ENCODE data around the gene FN1.

DNA sequence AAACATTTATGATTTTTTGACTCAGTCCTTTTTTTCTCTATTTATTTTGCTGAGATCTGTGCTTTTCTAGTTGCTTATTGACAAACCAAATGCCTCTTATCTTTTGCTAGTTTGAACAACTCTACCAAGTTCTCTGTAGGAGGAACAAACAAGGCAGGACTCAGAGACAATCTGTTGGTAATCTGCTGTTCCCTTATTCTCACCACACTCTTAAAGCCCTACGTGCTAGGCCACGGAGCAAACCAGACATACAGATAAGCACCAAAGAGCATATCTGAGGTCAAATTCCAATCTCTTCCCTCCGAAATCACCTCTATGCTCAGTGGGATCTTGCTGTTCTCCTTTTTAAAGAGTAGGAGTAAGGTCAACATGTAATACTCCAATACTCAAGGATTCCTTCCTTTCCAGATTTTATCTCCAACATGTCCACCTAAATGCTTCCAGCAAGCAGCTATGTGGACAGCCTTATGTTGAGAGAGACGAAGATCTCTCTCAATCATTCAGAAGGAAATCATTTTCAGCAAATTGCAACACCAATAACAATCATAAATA is 18.4 kb downstream of the FN1 start:
- TF ChIP-seq EP300 (IDR thresholded peaks at IDR 0.05) (no peak), POLR2A (IDR thresholded peaks at IDR 0.05) (no peak)
- TF ChIP-seq, protein P1, sequence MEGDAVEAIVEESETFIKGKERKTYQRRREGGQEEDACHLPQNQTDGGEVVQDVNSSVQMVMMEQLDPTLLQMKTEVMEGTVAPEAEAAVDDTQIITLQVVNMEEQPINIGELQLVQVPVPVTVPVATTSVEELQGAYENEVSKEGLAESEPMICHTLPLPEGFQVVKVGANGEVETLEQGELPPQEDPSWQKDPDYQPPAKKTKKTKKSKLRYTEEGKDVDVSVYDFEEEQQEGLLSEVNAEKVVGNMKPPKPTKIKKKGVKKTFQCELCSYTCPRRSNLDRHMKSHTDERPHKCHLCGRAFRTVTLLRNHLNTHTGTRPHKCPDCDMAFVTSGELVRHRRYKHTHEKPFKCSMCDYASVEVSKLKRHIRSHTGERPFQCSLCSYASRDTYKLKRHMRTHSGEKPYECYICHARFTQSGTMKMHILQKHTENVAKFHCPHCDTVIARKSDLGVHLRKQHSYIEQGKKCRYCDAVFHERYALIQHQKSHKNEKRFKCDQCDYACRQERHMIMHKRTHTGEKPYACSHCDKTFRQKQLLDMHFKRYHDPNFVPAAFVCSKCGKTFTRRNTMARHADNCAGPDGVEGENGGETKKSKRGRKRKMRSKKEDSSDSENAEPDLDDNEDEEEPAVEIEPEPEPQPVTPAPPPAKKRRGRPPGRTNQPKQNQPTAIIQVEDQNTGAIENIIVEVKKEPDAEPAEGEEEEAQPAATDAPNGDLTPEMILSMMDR (IDR thresholded peaks at IDR 0.05): no peak
